GM18951 (cell line): ENCODE measurements around the gene TUBA3D.
"Not testable (repeated sequence)": the region's sequence is repeated elsewhere in the genome, so short reads cannot be mapped to it uniquely, and the experiment has no call there.

Experiments used
- POLR2A ChIP-seq: IDR thresholded peaks from 4 replicates; pipeline ENCODE4 v1.6.1; 2011; ENCODE audit warnings: mild to moderate bottlenecking; ENCODE audit not compliant: insufficient read length, insufficient read depth; ENCODE audit errors: extremely low read depth
- in situ Hi-C: fragments of 300-500 bp; cut with MboI; formaldehyde crosslinking; loops from one replicate; pipeline ENCODE4 v1.12.0; 2022; ENCODE audit warnings: low sequenced_read_pairs, mixed read lengths, inconsistent platforms; ENCODE audit not compliant: unreplicated experiment

TUBA3D gene

GRCh38 chr2:131475831-131476230 lies at the start of gene TUBA3D:
Gene TUBA3D, plus strand, starts transcription at chr2:131476119. Its CDS starts 81 bp downstream, at chr2:131476200.
- in situ Hi-C loops: no loop called here
- no peak for TF ChIP-seq POLR2A

DNA sequence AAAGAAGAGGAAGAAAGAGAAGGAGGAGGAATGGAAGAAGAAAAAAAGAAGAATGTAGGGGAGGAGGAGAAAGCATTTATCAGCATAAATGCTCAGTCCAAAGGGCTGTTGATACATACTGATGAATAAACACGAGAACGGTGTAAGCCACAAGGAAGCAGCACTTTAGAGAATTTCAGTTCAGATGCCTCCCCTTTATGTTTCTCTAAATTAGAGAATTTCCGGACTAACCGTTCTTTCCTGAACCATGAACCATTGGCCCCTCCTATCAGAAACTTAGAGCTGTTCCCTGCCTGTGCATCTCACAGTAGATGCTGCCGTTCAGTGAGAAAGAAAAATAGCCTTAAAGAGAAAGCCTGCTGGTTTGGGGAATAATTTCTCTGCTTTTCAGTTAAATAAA lies 49.2 kb upstream of the TUBA3D start:
- in situ Hi-C loops: no loop called here

GRCh38 chr2:131431336-131431735 lies 44.6 kb upstream of the TUBA3D start:
- no peak for TF ChIP-seq POLR2A
- in situ Hi-C loops: no loop called here

More for the DNA sequence above, 49.2 kb upstream of the TUBA3D start:
- no peak for TF ChIP-seq POLR2A

- in situ Hi-C loops: loop anchor here (5.0 kb wide), 1 partner anchor 1209 kb away; no protein-coding TSS in a partner anchor
These were observed 35.0 kb upstream of the TUBA3D start for GRCh38 chr2:131440742-131441468.

DNA sequence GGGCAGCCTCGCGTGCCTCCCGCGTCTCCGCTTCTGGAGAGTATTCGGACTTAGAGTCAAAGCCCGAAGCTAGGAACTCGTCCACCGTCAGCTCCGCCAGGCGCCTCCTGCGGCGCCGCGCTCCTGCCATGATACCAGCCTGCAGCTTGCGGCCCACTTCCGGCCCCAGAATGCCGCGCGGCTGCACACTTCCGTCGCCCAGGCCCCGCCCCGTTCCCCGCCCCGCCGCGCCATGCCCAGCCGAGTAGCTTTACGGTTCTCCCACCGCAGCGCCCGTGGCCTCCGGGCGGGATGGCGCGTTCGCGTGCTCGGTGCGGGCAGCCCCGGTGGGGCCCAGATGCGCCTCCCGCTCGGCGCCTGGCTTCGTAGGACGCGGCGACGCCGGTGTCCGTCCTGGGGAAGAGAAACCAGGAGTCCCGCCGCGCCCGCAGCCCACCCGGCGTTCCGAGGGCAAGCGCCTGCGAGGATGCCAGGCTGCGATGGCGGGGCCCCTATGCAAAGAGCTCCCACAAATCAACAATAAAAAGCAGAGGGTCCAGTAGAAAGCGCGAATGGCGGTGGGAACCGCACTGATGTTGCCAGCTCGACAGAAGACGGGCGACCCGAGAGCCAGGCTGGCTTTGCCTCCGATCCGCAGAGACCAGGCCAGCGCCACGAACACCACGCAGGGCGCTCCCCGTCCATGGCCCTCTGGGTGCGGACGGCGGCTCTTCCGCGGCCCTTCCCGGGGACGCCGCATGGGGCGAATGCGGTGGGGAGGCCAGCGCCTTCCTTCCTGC lies 31.0 kb upstream of the TUBA3D start:
- in situ Hi-C loops: loop anchor here (5.0 kb wide), 1 partner anchor 1213 kb away; no protein-coding TSS in a partner anchor

- in situ Hi-C loops: not testable (repeated sequence)
These were observed 30.5 kb upstream of the TUBA3D start for GRCh38 chr2:131445515-131445797.

GRCh38 chr2:131445896-131446295 lies 30.0 kb upstream of the TUBA3D start:
- in situ Hi-C loops: no loop called here

GRCh38 chr2:131447981-131448380 lies 27.9 kb upstream of the TUBA3D start:
- in situ Hi-C loops: not testable (repeated sequence)

More at GRCh38 chr2:131445896-131446295, 30.0 kb upstream of the TUBA3D start:
- TF ChIP-seq POLR2A: no peak

DNA sequence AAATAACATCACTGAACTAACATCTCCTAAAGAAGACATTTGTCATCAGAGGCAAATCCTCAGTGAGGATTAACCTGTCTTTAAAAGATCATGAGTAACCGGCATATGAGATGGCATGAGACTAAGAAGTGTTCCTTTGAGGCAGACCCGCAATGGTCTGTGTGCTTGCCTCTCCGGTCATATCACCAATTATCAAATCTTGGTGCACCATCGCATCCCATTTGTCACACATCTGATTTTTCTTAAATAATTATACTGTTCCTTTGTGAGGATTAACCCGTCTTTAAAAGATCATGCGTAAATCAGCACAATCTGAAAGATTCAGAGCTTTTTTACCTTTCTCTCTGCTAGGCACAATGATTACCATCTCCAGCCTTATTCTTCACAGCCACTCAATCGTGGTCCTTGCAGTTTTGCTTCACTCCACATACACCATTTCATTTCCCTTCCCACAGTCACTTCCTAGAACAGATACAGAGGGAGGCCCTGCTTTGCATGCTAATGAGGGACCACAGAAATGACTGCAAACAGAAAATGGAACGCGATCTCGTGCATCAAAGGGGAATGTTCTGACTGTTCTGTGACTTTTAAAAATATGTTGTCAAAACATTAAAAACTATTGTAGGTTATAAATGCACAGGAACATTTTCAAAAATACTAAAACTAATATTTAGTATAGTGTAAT lies 24.5 kb upstream of the TUBA3D start:
- in situ Hi-C loops: loop anchor here (10.0 kb wide), 1 partner anchor 1237 kb away; no protein-coding TSS in a partner anchor

DNA sequence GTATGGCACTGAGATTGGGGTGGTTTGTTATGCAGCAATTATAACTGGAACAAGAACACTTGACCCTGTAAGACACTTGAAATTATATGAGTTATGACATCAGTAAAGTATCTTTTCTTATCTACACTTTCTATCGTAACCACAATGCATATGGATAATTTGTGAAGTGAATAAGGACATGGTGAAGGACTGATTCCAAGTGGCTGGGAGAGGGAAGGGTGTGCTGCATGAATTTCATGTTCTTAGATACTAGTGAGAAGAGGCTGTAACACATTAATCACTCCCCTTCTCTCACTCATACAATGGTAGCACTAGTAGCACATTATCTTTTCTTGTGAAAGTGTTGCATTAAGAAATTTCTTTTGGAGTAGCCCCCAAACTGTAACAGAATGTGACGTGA lies 21.0 kb upstream of the TUBA3D start:
- in situ Hi-C loops: loop anchor here (10.0 kb wide), 1 partner anchor 1240 kb away; no protein-coding TSS in a partner anchor

- in situ Hi-C loops: not testable (repeated sequence)
These were observed 8.2 kb upstream of the TUBA3D start for GRCh38 chr2:131467722-131468121.

DNA sequence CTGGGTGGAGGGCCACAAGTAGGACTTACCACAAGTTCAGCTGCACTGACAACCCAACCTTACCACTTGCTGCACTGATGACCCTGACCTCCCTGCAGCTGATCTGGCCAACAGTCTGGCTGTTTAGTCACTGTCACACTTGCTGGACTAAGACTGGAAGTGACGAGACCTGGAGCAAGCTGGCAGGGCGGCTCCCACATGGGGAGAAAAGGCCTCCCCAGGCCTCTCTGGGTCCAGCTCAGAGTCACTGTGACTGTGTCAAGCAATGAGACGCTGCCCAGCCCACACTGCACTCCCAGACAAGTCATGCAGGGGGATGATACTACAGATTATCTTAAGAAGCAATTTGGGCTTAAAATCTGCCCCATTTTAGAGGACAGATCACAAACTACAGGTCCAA lies 5.0 kb upstream of the TUBA3D start:
- in situ Hi-C loops: not testable (repeated sequence)

DNA sequence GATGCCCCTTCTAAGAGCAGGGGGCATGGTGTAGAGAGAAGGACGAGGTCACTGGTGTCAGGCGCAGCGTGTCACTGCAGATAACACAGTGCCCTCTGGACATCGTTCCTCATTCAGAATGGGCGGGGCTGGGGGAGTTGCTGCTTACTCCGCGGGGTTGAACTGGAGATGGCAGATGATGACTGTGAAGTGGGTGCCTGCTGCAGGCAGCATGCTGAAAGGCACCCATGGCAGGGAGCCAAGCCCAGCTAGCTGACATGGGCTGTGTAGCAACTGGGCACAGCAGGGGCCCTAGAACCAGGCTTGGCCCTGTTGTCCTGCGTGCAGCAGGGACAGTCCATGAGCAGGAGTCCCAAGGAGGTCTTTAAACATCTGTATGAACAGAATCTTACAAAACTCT lies 4.3 kb upstream of the TUBA3D start:
- in situ Hi-C loops: not testable (repeated sequence)

GRCh38 chr2:131473266-131473665 lies 2.7 kb upstream of the TUBA3D start:
- in situ Hi-C loops: not testable (repeated sequence)

DNA sequence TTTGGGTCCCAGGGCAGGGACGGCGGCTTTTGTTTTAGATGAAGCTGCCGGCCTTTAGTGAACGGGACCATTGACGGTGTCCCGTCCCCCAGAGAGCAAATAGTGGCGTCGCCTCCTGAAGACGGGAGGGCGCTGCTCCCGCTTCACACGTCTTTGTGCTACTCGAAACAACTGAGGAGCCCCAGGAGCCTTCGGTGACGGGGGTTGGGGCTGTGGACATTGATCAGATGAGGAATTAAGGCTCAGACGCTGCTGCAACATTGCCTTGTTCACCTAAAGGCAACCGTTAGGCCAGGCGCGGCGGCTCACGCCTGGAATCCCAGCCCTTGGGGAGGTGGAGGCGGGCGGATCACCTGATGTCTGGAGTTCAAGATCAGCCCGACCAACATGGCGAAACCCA lies 444 bp downstream of the TUBA3D start:
- in situ Hi-C loops: not testable (repeated sequence)

- in situ Hi-C loops: not testable (repeated sequence)
These were observed 1.3 kb downstream of the TUBA3D start for GRCh38 chr2:131477227-131477626.

- in situ Hi-C loops: not testable (repeated sequence)
These were observed 2.3 kb downstream of the TUBA3D start for GRCh38 chr2:131478074-131478849.

DNA sequence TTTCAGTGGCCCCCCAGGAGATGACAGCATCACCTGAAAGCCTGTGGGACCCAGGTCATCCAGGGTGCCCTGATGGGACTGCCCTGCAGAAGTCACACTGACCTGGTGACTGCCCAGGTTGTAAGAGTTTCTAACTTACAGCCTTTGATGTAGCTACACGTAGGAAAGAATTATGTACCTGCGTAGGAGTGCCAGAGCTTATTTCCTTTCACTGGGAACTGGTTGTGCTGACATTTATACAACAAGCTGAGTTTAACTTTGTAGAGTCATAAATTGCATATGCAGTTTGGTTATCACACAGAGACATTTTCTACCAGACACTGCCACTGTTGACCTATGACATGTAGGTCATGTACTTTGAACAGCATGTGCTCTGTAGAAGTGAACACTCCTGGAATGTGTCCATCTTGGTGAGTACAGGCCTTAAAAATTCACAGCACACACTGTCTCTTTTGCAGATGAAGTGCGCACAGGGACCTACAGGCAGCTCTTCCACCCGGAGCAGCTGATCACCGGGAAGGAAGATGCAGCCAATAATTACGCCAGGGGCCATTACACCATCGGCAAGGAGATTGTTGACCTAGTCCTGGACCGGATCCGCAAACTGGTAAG lies 3.0 kb downstream of the TUBA3D start:
- in situ Hi-C loops: not testable (repeated sequence)

DNA sequence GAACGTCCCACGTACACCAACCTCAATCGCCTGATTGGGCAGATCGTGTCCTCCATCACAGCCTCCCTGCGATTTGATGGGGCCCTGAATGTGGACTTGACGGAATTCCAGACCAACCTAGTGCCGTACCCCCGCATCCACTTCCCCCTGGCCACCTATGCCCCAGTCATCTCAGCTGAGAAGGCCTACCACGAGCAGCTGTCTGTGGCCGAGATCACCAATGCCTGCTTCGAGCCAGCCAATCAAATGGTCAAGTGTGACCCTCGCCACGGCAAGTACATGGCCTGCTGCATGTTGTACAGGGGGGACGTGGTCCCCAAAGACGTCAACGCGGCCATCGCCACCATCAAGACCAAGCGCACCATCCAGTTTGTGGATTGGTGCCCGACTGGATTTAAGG lies 4.4 kb downstream of the TUBA3D start:
- in situ Hi-C loops: not testable (repeated sequence)
